ENCODE data around the gene DCAF11. TPM values are rescaled to one million over a fixed set of nuclear protein-coding genes. Genes with fewer than 3 reads are reported as not detected.

DCAF11 gene
- total RNA-seq, 1 donor from 2014 or later: 52.8 TPM

DNA sequence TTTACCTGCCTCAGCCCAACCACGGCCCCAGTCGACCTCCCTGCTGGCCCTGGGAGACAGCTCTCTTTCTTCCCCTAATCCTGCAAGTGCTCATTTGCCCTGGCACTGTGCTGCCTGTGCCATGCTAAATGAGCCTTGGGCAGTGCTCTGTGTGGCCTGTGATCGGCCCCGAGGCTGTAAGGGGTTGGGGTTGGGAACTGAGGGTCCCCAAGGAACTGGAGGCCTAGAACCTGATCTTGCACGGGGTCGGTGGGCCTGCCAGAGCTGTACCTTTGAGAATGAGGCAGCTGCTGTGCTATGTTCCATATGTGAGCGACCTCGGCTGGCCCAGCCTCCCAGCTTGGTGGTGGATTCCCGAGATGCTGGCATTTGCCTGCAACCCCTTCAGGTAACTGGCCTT, 35.5 kb downstream of the DCAF11 start:
- Mint-ChIP-seq H3K4me3 (ENCODE audit: unreplicated experiment) (no peak overlapping the region), H3K4me1 (ENCODE audit: unreplicated experiment) (peaks cover 24% of the 10 kb centered on the region), H3K27me3 (ENCODE audit: unreplicated experiment) (no peaks in the 10 kb centered on the region), H3K36me3 (ENCODE audit: unreplicated experiment) (peaks cover 23% of the 10 kb centered on the region), H3K9me3 (ENCODE audit: unreplicated experiment) (no peaks in the 10 kb centered on the region), H3K27ac (ENCODE audit: unreplicated experiment) (no peak overlapping the region)
- TF ChIP-seq, protein P1, sequence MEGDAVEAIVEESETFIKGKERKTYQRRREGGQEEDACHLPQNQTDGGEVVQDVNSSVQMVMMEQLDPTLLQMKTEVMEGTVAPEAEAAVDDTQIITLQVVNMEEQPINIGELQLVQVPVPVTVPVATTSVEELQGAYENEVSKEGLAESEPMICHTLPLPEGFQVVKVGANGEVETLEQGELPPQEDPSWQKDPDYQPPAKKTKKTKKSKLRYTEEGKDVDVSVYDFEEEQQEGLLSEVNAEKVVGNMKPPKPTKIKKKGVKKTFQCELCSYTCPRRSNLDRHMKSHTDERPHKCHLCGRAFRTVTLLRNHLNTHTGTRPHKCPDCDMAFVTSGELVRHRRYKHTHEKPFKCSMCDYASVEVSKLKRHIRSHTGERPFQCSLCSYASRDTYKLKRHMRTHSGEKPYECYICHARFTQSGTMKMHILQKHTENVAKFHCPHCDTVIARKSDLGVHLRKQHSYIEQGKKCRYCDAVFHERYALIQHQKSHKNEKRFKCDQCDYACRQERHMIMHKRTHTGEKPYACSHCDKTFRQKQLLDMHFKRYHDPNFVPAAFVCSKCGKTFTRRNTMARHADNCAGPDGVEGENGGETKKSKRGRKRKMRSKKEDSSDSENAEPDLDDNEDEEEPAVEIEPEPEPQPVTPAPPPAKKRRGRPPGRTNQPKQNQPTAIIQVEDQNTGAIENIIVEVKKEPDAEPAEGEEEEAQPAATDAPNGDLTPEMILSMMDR (IDR thresholded peaks at IDR 0.05): no peak
- no peak for DNase-seq (ENCODE audit: extremely low spot score, unreplicated experiment)

DNA sequence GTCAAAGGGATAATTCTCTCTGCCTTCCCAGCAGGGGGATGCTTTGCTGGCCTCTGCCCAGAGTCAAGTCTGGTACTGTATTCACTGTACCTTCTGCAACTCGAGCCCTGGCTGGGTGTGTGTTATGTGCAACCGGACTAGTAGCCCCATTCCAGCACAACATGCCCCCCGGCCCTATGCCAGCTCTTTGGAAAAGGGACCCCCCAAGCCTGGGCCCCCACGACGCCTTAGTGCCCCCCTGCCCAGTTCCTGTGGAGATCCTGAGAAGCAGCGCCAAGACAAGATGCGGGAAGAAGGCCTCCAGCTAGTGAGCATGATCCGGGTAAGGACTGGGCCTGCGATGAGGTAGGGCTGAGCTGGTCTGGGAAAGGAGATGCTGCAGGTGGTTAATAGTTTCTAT, 36.0 kb downstream of the DCAF11 start:
- no peak for DNase-seq (ENCODE audit: extremely low spot score, unreplicated experiment)
- Mint-ChIP-seq H3K4me1 (ENCODE audit: unreplicated experiment) (peaks cover 21% of the 10 kb centered on the region), H3K27me3 (ENCODE audit: unreplicated experiment) (no peaks in the 10 kb centered on the region), H3K4me3 (ENCODE audit: unreplicated experiment) (peak overlapping the region; percentile 35), H3K36me3 (ENCODE audit: unreplicated experiment) (peaks cover 26% of the 10 kb centered on the region), H3K9me3 (ENCODE audit: unreplicated experiment) (no peaks in the 10 kb centered on the region), H3K27ac (ENCODE audit: unreplicated experiment) (no peak overlapping the region)
- TF ChIP-seq, protein P1 (IDR thresholded peaks at IDR 0.05): no peak

DNA sequence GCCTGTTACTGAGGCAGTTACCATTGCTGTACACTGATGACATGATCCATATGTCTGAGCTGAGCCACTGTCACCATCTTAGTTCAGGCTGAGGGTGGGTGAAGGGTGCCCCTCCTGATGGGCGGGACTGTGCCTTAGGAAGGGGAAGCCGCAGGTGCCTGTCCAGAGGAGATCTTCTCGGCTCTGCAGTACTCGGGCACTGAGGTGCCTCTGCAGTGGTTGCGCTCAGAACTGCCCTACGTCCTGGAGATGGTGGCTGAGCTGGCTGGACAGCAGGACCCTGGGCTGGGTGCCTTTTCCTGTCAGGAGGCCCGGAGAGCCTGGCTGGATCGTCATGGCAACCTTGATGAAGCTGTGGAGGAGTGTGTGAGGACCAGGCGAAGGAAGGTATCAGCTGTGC, 36.4 kb downstream of the DCAF11 start:
- H3K4me1 Mint-ChIP-seq (ENCODE audit: unreplicated experiment): peaks cover 17% of the 10 kb centered on the region
- H3K36me3 Mint-ChIP-seq (ENCODE audit: unreplicated experiment): peaks cover 31% of the 10 kb centered on the region
- DNase-seq (ENCODE audit: extremely low spot score, unreplicated experiment): no peak
- no peaks in the 10 kb centered on the region for H3K9me3 Mint-ChIP-seq (ENCODE audit: unreplicated experiment)
- no peaks in the 10 kb centered on the region for H3K27me3 Mint-ChIP-seq (ENCODE audit: unreplicated experiment)
- H3K27ac Mint-ChIP-seq (ENCODE audit: unreplicated experiment): no peak overlapping the region
- TF ChIP-seq, protein P1 (IDR thresholded peaks at IDR 0.05): no peak
- H3K4me3 Mint-ChIP-seq (ENCODE audit: unreplicated experiment): no peak overlapping the region

DNA sequence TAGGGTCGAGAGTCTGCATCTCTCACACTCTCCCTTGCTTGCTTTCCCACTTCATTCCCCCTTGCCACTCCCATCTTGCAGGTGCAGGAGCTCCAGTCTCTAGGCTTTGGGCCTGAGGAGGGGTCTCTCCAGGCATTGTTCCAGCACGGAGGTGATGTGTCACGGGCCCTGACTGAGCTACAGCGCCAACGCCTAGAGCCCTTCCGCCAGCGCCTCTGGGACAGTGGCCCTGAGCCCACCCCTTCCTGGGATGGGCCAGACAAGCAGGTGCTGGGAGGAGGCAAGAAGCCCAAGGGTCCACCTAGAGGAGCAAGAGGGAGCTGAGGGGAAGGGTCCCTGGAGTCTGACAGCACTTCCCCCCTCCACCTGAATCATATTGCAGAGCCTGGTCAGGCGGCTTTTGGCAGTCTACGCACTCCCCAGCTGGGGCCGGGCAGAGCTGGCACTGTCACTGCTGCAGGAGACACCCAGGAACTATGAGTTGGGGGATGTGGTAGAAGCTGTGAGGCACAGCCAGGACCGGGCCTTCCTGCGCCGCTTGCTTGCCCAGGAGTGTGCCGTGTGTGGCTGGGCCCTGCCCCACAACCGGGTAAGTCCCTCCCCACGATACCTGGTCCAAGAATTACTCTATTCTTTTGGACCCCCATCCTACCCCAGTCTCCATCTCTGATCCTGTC, 37.0 kb downstream of the DCAF11 start:
- DNase-seq (ENCODE audit: extremely low spot score, unreplicated experiment): no peak
- Mint-ChIP-seq H3K27me3 (ENCODE audit: unreplicated experiment) (no peaks in the 10 kb centered on the region), H3K4me1 (ENCODE audit: unreplicated experiment) (peaks cover 13% of the 10 kb centered on the region), H3K4me3 (ENCODE audit: unreplicated experiment) (no peak overlapping the region), H3K9me3 (ENCODE audit: unreplicated experiment) (no peaks in the 10 kb centered on the region), H3K27ac (ENCODE audit: unreplicated experiment) (no peak overlapping the region), H3K36me3 (ENCODE audit: unreplicated experiment) (peaks cover 31% of the 10 kb centered on the region)
- TF ChIP-seq, protein P1 (IDR thresholded peaks at IDR 0.05): no peak

DNA sequence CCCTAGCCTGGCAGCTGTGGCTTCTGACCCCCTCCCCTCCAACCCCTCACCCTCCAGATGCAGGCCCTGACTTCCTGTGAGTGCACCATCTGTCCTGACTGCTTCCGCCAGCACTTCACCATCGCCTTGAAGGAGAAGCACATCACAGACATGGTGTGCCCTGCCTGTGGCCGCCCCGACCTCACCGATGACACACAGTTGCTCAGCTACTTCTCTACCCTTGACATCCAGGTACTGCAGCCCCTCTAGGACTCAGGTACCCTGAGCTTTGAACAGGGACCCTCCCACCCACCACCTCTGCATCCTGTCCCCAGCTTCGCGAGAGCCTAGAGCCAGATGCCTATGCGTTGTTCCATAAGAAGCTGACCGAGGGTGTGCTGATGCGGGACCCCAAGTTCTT, 40.5 kb downstream of the DCAF11 start:
- TF ChIP-seq, protein P1 (IDR thresholded peaks at IDR 0.05): no peak
- Mint-ChIP-seq H3K9me3 (ENCODE audit: unreplicated experiment) (no peaks in the 10 kb centered on the region), H3K27ac (ENCODE audit: unreplicated experiment) (no peak overlapping the region), H3K36me3 (ENCODE audit: unreplicated experiment) (peaks cover 35% of the 10 kb centered on the region), H3K27me3 (ENCODE audit: unreplicated experiment) (no peaks in the 10 kb centered on the region), H3K4me1 (ENCODE audit: unreplicated experiment) (no peaks in the 10 kb centered on the region), H3K4me3 (ENCODE audit: unreplicated experiment) (no peak overlapping the region)
- DNase-seq (ENCODE audit: extremely low spot score, unreplicated experiment): no peak

All from osteocyte (in vitro differentiated cells).